Loucy (cell line): ENCODE results near the gene MYH7.

Experiments used
- H2AFZ ChIP-seq: fragments of 200-600 bp; sonication (generic); 2 replicates; pipeline ENCODE4 v1.6.0; 2016; ENCODE audit warnings: antibody characterized with exemption, mild to moderate bottlenecking, low read length, moderate library complexity
- H3F3A ChIP-seq: fragments of 200-600 bp; 2 replicates; pipeline ENCODE4 v1.6.0; 2016; ENCODE audit warnings: antibody characterized with exemption, low read depth, mild to moderate bottlenecking
- H3K27me3 ChIP-seq: fragments of 200-600 bp; sonication (generic); 2 replicates; pipeline ENCODE4 v1.6.1; 2014; ENCODE audit warnings: low read length, mild to moderate bottlenecking; ENCODE audit not compliant: insufficient read depth, poor library complexity, severe bottlenecking
- H3K36me3 ChIP-seq: fragments of 200-600 bp; sonication (generic); 2 replicates; pipeline ENCODE4 v1.6.1; 2016; ENCODE audit warnings: low read length; ENCODE audit not compliant: insufficient read depth
- H3K4me1 ChIP-seq: fragments of 200-600 bp; sonication (generic); 2 replicates; pipeline ENCODE4 v1.5.1; 2014; ENCODE audit warnings: low read length, mild to moderate bottlenecking; ENCODE audit not compliant: insufficient read depth, poor library complexity, severe bottlenecking
- H3K4me2 ChIP-seq: fragments of 200-600 bp; sonication (generic); 2 replicates; pipeline ENCODE4 v1.6.0; 2014; ENCODE audit warnings: antibody characterized with exemption, low read length, low read depth, mild to moderate bottlenecking; ENCODE audit not compliant: poor library complexity, severe bottlenecking
- H3K4me3 ChIP-seq: fragments of 200-600 bp; sonication (generic); 2 replicates; pipeline ENCODE4 v1.5.1; 2014; ENCODE audit warnings: low read length, mild to moderate bottlenecking, mixed read lengths; ENCODE audit not compliant: poor library complexity, severe bottlenecking
- H3K79me2 ChIP-seq: fragments of 200-600 bp; sonication (generic); 2 replicates; pipeline ENCODE4 v1.6.1; 2014; ENCODE audit warnings: low read length; ENCODE audit not compliant: insufficient read depth
- H3K9ac ChIP-seq: fragments of 200-600 bp; sonication (generic); 2 replicates; pipeline ENCODE4 v1.6.0; 2014; ENCODE audit warnings: mild to moderate bottlenecking, low read depth, low read length, moderate library complexity; ENCODE audit not compliant: poor library complexity, severe bottlenecking
- H3K9me2 ChIP-seq: fragments of 200-600 bp; sonication (generic); replicated peaks from 2 replicates; pipeline ENCODE4 v1.6.1; 2016; ENCODE audit warnings: low read depth, low read length, mixed read lengths
- H3K9me3 ChIP-seq: fragments of 200-600 bp; sonication (generic); 2 replicates; pipeline ENCODE4 v1.6.1; 2014; ENCODE audit warnings: mild to moderate bottlenecking, antibody characterized with exemption, low read length, low read depth; ENCODE audit not compliant: insufficient read depth
- H4K20me1 ChIP-seq: fragments of 200-600 bp; sonication (generic); 2 replicates; pipeline ENCODE4 v1.6.0; 2014; ENCODE audit warnings: antibody characterized with exemption, low read length, mild to moderate bottlenecking; ENCODE audit not compliant: insufficient read depth, poor library complexity, severe bottlenecking
- EZH2phosphoT487 ChIP-seq: fragments of 200-600 bp; IDR thresholded peaks from 2 replicates; pipeline ENCODE4 v1.6.1; 2018; ENCODE audit warnings: antibody characterized with exemption, mild to moderate bottlenecking, moderate library complexity, borderline replicate concordance
- TF ChIP-seq, protein P1 (sequence below): fragments of 200-600 bp; sonication (generic); conservative IDR thresholded peaks from 2 replicates; pipeline ENCODE4 v1.5.1; 2014; ENCODE audit warnings: mild to moderate bottlenecking, antibody characterized with exemption, low read length

Gene MYH7

GRCh38 chr14:23435543-23436326 lies at the start of gene MYH7:
TSS of gene MYH7 (minus strand) at chr14:23435660. CDS start at chr14:23433732, 1,928 bp downstream.
- Histone ChIP-seq H3K4me1 (no peaks in the 10 kb centered on the region), H3K9me3 (no peaks in the 10 kb centered on the region), H3K9ac (no peak within 1 kb of the TSS), H3K79me2 (no peaks in the 10 kb centered on the region), H2AFZ (no peak within 1 kb of the TSS), H3F3A (no peaks in the 10 kb centered on the region), H3K9me2 (no peaks in the 10 kb centered on the region), H3K27me3 (no peaks in the 10 kb centered on the region), H4K20me1 (no peaks in the 10 kb centered on the region), H3K36me3 (no peaks in the 10 kb centered on the region), H3K4me3 (no peak within 1 kb of the TSS), H3K4me2 (no peak within 1 kb of the TSS)
- no peak for TF ChIP-seq EZH2phosphoT487
- TF ChIP-seq, protein P1, sequence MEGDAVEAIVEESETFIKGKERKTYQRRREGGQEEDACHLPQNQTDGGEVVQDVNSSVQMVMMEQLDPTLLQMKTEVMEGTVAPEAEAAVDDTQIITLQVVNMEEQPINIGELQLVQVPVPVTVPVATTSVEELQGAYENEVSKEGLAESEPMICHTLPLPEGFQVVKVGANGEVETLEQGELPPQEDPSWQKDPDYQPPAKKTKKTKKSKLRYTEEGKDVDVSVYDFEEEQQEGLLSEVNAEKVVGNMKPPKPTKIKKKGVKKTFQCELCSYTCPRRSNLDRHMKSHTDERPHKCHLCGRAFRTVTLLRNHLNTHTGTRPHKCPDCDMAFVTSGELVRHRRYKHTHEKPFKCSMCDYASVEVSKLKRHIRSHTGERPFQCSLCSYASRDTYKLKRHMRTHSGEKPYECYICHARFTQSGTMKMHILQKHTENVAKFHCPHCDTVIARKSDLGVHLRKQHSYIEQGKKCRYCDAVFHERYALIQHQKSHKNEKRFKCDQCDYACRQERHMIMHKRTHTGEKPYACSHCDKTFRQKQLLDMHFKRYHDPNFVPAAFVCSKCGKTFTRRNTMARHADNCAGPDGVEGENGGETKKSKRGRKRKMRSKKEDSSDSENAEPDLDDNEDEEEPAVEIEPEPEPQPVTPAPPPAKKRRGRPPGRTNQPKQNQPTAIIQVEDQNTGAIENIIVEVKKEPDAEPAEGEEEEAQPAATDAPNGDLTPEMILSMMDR: no peak

GRCh38 chr14:23483236-23483854 lies 47.9 kb upstream of the MYH7 start:
- no peak overlapping the region for H2AFZ ChIP-seq
- H3K9ac ChIP-seq: no peak overlapping the region
- H3K9me2 ChIP-seq: no peaks in the 10 kb centered on the region
- H3K9me3 ChIP-seq: no peaks in the 10 kb centered on the region
- H3F3A ChIP-seq: no peaks in the 10 kb centered on the region
- H3K79me2 ChIP-seq: no peaks in the 10 kb centered on the region
- TF ChIP-seq, protein P1: peak; percentile 66
- no peak for TF ChIP-seq EZH2phosphoT487
- H3K4me1 ChIP-seq: no peaks in the 10 kb centered on the region
- H3K4me3 ChIP-seq: no peak overlapping the region
- no peak overlapping the region for H3K4me2 ChIP-seq
- H3K36me3 ChIP-seq: peaks cover 4% of the 10 kb centered on the region; the same call in 1 of the 2 replicates
- no peaks in the 10 kb centered on the region for H4K20me1 ChIP-seq
- H3K27me3 ChIP-seq: no peaks in the 10 kb centered on the region

DNA sequence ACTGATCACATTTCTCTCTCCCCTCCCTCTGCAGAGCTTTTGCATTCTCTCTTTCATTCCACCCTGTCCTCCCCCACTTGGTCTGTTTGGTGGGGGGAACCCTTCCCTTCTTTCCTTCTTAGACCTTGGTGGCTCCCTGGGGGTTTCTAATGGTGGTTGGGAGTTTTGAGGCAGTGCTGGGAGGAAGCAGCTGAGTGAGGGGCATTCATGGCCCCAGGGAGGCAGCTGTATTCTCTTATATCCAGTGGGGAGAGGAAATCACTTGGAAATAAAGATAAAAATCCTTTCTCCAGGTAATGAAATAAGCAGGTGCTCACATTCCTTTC lies 47.3 kb upstream of the MYH7 start:
- H3K9ac ChIP-seq: no peak overlapping the region
- H3K36me3 ChIP-seq: peaks cover 8% of the 10 kb centered on the region; the same call in 1 of the 2 replicates
- no peak for TF ChIP-seq EZH2phosphoT487

More for the DNA sequence above, 47.3 kb upstream of the MYH7 start:
- H3K27me3 ChIP-seq: no peaks in the 10 kb centered on the region
- H4K20me1 ChIP-seq: peaks cover 4% of the 10 kb centered on the region
- H3F3A ChIP-seq: no peaks in the 10 kb centered on the region
- no peaks in the 10 kb centered on the region for H3K9me3 ChIP-seq
- H3K4me3 ChIP-seq: no peak overlapping the region
- H3K9me2 ChIP-seq: no peaks in the 10 kb centered on the region
- H2AFZ ChIP-seq: no peak overlapping the region
- no peak overlapping the region for H3K4me2 ChIP-seq
- no peaks in the 10 kb centered on the region for H3K4me1 ChIP-seq
- no peaks in the 10 kb centered on the region for H3K79me2 ChIP-seq
